ENCODE measurements around the gene RNF168. TPM values are rescaled to one million over a fixed set of nuclear protein-coding genes. Genes with fewer than 3 reads are reported as not detected.

The RNF168 gene
- total and polyA plus RNA-seq, 2 of the 4 experiments (the other 2 are of a cell fraction): 2.5 to 15.2 TPM

DNA sequence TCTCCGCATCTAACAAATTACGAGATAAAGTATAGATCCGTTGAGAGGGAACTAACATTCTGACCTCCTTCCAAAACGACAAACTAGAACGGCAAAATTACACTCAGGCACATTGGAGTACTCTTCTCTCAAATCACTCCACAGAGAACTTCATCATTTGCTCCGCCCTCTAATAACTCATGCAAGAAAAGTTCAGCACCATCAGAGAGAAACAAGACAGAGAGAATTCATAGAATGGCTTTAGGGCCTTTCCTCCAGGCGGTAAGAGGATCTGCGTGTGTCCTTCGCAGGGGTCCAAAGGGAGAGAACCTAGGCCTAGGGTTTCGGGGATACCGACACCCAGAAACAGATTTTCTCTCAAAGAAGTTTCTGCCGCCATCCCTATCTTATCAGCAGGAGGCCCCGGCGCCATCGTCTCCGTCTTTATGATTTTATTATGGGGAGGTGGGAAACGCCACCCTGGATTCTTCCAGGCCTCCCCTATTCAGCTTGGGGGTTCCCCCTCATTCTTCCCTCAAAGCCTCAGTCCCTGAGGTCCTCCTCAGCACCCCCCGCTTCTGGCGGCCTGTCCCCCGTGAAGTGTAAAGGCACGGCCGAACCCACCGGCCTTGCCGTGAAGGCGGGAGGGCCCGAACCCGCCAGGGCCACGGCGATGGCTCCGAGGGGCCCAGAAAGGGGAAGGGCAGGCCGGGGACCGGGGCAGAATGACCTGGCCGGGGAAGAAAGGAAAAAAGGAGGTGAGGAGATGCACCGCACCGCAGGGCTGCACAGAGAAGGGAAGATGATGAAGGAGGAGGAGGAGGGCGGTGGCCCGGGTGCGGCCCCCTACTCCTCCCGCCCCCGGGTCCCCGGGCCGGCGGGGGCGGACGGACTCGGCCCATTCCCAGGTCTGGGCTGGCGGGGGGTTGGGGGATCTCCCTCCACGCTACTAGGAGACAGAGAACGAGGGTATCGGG is 72.1 kb downstream of the RNF168 start (continued):
- no peak for TF ChIP-seq POLR2A (IDR thresholded peaks at IDR 0.05; ENCODE audit: low read depth, low read length)
- TF ChIP-seq RFX5 (IDR thresholded peaks at IDR 0.05; ENCODE audit: low read depth, low read length): no peak
- no peak for TF ChIP-seq MXI1 (IDR thresholded peaks at IDR 0.05; ENCODE audit: borderline replicate concordance, low read depth, low read length)

DNA sequence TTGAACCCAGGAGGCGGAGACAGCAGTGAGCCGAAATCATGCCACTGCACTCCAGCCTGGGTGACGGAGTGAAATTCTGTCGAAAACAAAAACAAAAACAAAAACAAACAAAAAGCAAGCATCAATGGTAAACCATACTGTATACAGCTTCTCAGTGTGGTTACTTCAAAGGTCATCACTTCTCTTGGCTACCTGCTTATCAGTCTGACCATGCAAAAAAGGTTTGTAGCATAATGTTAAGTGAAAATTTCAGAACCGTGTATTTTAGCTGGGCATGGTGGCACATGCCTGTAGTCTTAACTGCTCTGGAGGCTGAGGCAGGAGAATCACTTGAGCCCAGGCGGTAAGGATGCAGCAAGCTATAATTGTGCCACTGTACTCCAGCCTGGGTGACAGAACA is 75.5 kb downstream of the RNF168 start:
- in situ Hi-C loops (cut with MboI; ENCODE audit: low sequenced_read_pairs) (no loop called here), dilution Hi-C loops (cut with HindIII; ENCODE audit: low sequenced_read_pairs, unreplicated experiment) (no loop called here), intact Hi-C loops (cut with micrococcal nuclease) (no loop called here)
- ATAC-seq (ENCODE audit: low read depth) (no peak), DNase-seq (no peak)
- no peak overlapping the region for H2AK9ac ChIP-seq (replicated peaks; ENCODE audit: low read depth, low read length, poor library complexity)
- peaks cover 3% of the 10 kb centered on the region; the same call in 1 of the 2 replicates for H3K36me3 ChIP-seq (ENCODE audit: control insufficient read depth, insufficient read depth, low read length)
- H3K9ac ChIP-seq (ENCODE audit: low read depth, low read length): no peak overlapping the region
- no peak overlapping the region for H2BK5ac ChIP-seq (ENCODE audit: low read depth, low read length, poor library complexity, severe bottlenecking)
- no peak overlapping the region for H4K5ac ChIP-seq (ENCODE audit: low read depth, low read length)
- H2BK120ac ChIP-seq (ENCODE audit: low read depth, low read length): no peak overlapping the region
- peaks cover 10 to 70% of the 10 kb centered on the region in 2 experiments for H3K79me1 ChIP-seq (ENCODE audit: low read depth in 1 of 2, low read length in 2 of 2)
- no peak overlapping the region for H3K4me2 ChIP-seq (ENCODE audit: low read depth, low read length)
- no TSS peak for BruUV-seq (replicated peaks)
- H3K9me1 ChIP-seq (ENCODE audit: insufficient read depth, low read length): peaks cover 12% of the 10 kb centered on the region
- peaks cover 71% of the 10 kb centered on the region for H4K20me1 ChIP-seq (ENCODE audit: insufficient read depth, low read length)
- no peak overlapping the region for H3K23ac ChIP-seq (ENCODE audit: low read depth, low read length)
- no peak overlapping the region for H2BK20ac ChIP-seq (ENCODE audit: low read depth, low read length)
- ChIA-PET POLR2A (ENCODE audit: unreplicated experiment) (interaction anchor here (0.5 kb wide), 1 partner anchor 73 kb away, joined by 3 read pairs; no protein-coding TSS in a partner anchor), CTCF (no interaction called here)
- H2AK5ac ChIP-seq (ENCODE audit: low read depth, low read length): no peak overlapping the region
- H4K91ac ChIP-seq (ENCODE audit: insufficient read depth, low read depth, low read length): no peak overlapping the region
- H3K4ac ChIP-seq (ENCODE audit: low read depth, low read length): no peak overlapping the region
- no peaks in the 10 kb centered on the region for H3K9me3 ChIP-seq (ENCODE audit: control insufficient read depth, insufficient read depth, low read length)
- H3K18ac ChIP-seq (ENCODE audit: low read depth, low read length): no peak overlapping the region
- H3K56ac ChIP-seq (ENCODE audit: extremely low read depth, insufficient read depth, low read length): no peak overlapping the region
- no peak overlapping the region for H3K4me3 ChIP-seq (ENCODE audit: insufficient read depth, low read depth, low read length)
- no peaks in the 10 kb centered on the region for H3K27me3 ChIP-seq (ENCODE audit: control insufficient read depth, insufficient read depth, low read length)
- H3K4me1 ChIP-seq (ENCODE audit: control insufficient read depth, insufficient read depth, low read length): peaks cover 3% of the 10 kb centered on the region
- H3K27ac ChIP-seq (ENCODE audit: insufficient read depth, low read length): no peak overlapping the region
- no peak overlapping the region for H2AFZ ChIP-seq (replicated peaks; ENCODE audit: low read length, poor library complexity)
- WGBS, 2 experiments (ENCODE audit: extremely low coverage in 2 of 2, insufficient read length in 1 of 2): 100% methylated on average over 1 of the region's 6 CpGs; no CpG with 5 or more reads in 1 of the 2 experiments
- no peak overlapping the region for H4K8ac ChIP-seq (ENCODE audit: low read depth in 2 of 2, low read length in 2 of 2)
- no peak overlapping the region for H3K14ac ChIP-seq (replicated peaks; ENCODE audit: low read depth, low read length)
- no peak overlapping the region for H2BK15ac ChIP-seq (ENCODE audit: low read depth, low read length)
- TF ChIP-seq BHLHE40 (IDR thresholded peaks at IDR 0.05; ENCODE audit: low read depth, low read length) (no peak), MXI1 (IDR thresholded peaks at IDR 0.05; ENCODE audit: borderline replicate concordance, low read depth, low read length) (no peak), MAZ (IDR thresholded peaks at IDR 0.05; ENCODE audit: borderline replicate concordance, low read depth, low read length) (no peak), SMC3 (IDR thresholded peaks at IDR 0.05; ENCODE audit: low read depth, low read length) (no peak), RAD21 (IDR thresholded peaks at IDR 0.05; ENCODE audit: low read length) (no peak), USF2 (IDR thresholded peaks at IDR 0.05; ENCODE audit: low read depth, low read length) (no peak), CHD1 (IDR thresholded peaks at IDR 0.05; ENCODE audit: low read depth, low read length) (no peak), ELK1 (IDR thresholded peaks at IDR 0.05; ENCODE audit: borderline replicate concordance, low read depth, low read length) (no peak), RFX5 (IDR thresholded peaks at IDR 0.05; ENCODE audit: low read depth, low read length) (no peak), POLR2A (IDR thresholded peaks at IDR 0.05; ENCODE audit: low read depth, low read length) (no peak), RCOR1 (IDR thresholded peaks at IDR 0.05; ENCODE audit: insufficient replicate concordance, low read length) (no peak), MAFK (IDR thresholded peaks at IDR 0.05; ENCODE audit: low read depth, low read length) (no peak), CEBPB (IDR thresholded peaks at IDR 0.05; ENCODE audit: low read depth, low read length) (no peak), FOS (IDR thresholded peaks at IDR 0.05; ENCODE audit: low read depth, low read length) (no peak), NFE2L2 (IDR thresholded peaks at IDR 0.05; ENCODE audit: low read depth, low read length) (no peak)

Data from IMR-90 (cell line).